ENCODE measurements around the gene KRTAP20-2.

KRTAP20-2 gene

DNA sequence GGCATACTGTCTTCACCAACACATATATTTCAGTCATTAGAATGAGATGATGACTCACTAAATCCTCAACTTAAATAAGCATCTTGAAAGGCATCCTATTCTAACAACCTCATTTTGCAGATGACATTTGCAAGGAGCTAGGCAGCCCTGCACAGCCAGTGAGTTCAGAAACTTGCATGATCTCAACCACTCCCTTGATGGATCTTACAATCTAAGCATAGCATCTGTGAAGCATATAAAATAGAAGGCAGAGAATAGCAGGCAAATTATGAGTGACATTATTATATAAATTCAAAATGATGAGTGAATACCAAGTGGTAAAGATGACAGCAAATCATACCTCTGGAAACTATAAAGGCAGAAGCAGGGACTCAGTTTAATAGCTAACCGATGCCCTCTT, 39.3 kb downstream of the KRTAP20-2 start:
- DNase-seq (ENCODE audit: low read depth in 1 of 2, low spot score in 1 of 2) = no peak

DNA sequence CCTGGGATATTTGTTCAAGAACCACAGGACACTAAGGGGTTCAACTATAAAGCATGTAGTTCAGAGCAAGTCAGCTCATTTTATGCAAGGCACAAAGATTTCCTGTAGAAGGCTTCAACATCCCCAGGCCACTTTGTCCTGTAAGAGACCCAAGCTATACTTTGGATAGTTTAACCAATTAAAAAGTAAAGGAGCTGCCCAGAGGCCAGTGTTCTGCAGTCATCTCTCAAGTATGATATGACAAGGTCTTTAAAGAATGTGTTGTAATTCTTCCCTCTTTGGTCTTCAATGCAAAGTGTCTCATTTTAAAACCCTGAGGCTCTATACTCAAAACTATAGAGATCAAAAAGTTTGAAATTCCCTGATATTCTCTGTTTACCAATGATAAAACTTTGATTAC, 41.7 kb downstream of the KRTAP20-2 start:
- no peak for DNase-seq (ENCODE audit: low read depth in 1 of 2, low spot score in 1 of 2)

DNA sequence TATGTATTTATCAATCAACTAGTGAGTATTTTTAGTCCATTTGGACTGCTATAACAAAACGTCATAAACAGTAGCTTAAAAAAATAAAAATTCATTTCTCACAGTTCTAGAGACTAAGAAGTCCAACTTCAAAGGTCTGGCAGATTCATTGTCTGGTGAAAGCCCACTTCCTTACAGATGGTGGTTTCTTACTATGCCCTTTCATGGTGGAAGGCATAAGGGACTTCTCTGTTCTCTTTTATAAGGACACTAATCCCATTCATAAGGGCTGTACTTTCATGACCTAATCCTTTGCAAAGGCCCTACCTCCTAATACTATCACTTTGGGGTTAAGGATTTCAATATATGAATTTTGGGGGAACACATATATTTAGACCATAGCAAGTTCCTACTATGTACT, 45.6 kb downstream of the KRTAP20-2 start:
- no peak for DNase-seq (ENCODE audit: low read depth in 1 of 2, low spot score in 1 of 2)

DNA sequence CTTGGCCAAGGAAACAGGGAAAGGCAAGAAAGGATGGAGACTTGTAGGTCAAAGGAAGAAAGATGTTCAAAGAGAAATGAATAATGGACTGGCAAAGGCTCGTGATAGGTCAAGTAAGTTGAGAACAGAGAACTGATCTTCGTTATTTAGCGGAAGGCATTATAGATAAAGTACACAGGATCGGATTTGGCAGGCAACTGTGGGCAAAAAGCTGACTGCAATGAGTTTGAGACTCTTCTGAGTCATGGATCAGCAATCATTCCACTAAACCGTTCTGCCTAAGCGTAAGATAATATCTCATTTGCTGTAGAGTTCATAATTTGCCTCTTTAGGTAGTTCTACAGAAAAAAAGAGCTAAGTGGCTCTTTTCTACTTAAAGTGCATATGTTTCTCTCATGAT, 49.5 kb downstream of the KRTAP20-2 start:
- DNase-seq (ENCODE audit: low read depth in 1 of 2, low spot score in 1 of 2) = no peak

Measured in activated T-helper 1 cell treated with anti-CD3 and anti-CD28 coated beads, Interleukin-2, amount 50 U/mL, for 16 hours (primary cell).